Nephron (organoid): ENCODE measurements around the gene ANKMY1.

Experiments used
- H3K27ac Mint-ChIP-seq, 3 experiments: 2 replicates each; pipeline ENCODE4 v1.8.0; 2020; ENCODE audit warnings: mixed read lengths in 3 of 3, mild to moderate bottlenecking in 2 of 3, moderate library complexity in 1 of 3
- H3K27me3 Mint-ChIP-seq: 2 replicates; pipeline ENCODE4 v1.8.0; 2021; ENCODE audit warnings: low read depth, mild to moderate bottlenecking, moderate library complexity, mixed read lengths
- H3K36me3 Mint-ChIP-seq: 2 replicates; pipeline ENCODE4 v1.8.0; 2020; ENCODE audit warnings: low read depth, mixed read lengths
- H3K4me1 Mint-ChIP-seq: 2 replicates; pipeline ENCODE4 v1.8.0; 2020; ENCODE audit warnings: mixed read lengths
- H3K4me3 Mint-ChIP-seq, 3 experiments: 2 replicates each; pipeline ENCODE4 v1.8.0; 2020; ENCODE audit warnings: mild to moderate bottlenecking in 3 of 3, mixed read lengths in 3 of 3, moderate library complexity in 2 of 3
- H3K9me3 Mint-ChIP-seq: 2 replicates; pipeline ENCODE4 v1.8.0; 2020; ENCODE audit warnings: mixed read lengths
- TF ChIP-seq, protein P1 (sequence below), 3 experiments: fragments of 200-600 bp; sonication (generic); IDR thresholded peaks; one replicate each; pipeline ENCODE4 v1.5.0; 2021; ENCODE audit warnings: antibody characterized with exemption in 3 of 3; ENCODE audit not compliant: unreplicated experiment in 3 of 3

ANKMY1 gene

DNA sequence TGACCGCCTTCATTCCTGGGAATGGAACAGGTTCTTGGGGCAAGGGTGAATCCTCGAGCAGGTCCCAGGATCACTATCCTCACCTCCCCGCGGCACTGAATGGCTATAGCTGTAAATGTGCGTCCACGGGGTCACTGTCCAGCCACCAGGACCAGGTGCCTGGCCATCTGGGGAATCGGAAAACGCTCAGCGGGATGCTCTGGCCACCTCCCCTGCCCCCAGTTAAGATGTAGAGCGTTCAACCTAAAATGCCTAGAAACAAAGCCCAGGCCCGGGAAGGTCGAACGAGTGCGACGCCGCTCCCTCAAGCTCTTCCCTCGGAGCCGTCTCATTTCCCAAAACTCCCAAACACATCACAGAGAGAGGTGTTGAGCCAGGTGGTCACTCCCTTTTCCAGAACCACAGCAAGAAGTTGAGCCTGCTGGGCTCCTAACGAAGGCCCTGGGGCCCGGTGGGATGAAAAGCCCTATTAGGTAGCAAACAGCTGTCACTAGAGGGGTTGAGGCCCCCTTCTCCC, 28.0 kb upstream of the ANKMY1 start:
- H3K9me3 Mint-ChIP-seq: no peaks in the 10 kb centered on the region
- no peaks in the 10 kb centered on the region for H3K27me3 Mint-ChIP-seq
- peak overlapping the region; percentile 96 to 99 (median 97) for H3K4me3 Mint-ChIP-seq
- H3K4me1 Mint-ChIP-seq: peaks cover 39% of the 10 kb centered on the region
- TF ChIP-seq, protein P1, sequence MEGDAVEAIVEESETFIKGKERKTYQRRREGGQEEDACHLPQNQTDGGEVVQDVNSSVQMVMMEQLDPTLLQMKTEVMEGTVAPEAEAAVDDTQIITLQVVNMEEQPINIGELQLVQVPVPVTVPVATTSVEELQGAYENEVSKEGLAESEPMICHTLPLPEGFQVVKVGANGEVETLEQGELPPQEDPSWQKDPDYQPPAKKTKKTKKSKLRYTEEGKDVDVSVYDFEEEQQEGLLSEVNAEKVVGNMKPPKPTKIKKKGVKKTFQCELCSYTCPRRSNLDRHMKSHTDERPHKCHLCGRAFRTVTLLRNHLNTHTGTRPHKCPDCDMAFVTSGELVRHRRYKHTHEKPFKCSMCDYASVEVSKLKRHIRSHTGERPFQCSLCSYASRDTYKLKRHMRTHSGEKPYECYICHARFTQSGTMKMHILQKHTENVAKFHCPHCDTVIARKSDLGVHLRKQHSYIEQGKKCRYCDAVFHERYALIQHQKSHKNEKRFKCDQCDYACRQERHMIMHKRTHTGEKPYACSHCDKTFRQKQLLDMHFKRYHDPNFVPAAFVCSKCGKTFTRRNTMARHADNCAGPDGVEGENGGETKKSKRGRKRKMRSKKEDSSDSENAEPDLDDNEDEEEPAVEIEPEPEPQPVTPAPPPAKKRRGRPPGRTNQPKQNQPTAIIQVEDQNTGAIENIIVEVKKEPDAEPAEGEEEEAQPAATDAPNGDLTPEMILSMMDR (IDR thresholded peaks at IDR 0.05; ENCODE audit: unreplicated experiment in 3 of 3): no peak
- peak overlapping the region; percentile 83 to 95 (median 93) for H3K27ac Mint-ChIP-seq
- peaks cover 29% of the 10 kb centered on the region for H3K36me3 Mint-ChIP-seq

DNA sequence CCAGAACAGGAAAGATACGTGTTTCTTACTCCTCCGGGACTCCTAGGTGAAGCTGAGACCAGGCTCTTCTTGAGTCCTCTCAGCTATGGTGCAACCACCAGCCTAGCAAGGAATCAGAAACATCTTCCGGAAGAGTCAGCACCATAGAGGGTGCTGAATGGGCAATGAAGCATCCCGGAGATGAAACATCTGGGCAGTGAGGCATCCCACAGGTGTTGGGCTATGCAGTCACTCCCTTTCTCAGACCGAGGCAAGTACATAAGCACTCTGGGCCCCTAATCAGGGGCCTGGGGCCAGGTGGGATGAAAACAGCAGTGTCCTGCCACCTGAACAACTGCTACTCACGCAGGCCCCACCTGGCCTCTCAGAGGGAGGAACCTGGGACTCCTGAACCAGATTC, 27.3 kb upstream of the ANKMY1 start:
- peaks cover 39% of the 10 kb centered on the region for H3K4me1 Mint-ChIP-seq
- peak overlapping the region in 2 of 3 experiments; percentile 23 to 51 for H3K27ac Mint-ChIP-seq
- TF ChIP-seq, protein P1 (IDR thresholded peaks at IDR 0.05; ENCODE audit: unreplicated experiment in 3 of 3): no peak
- peak overlapping the region; percentile 96 to 99 (median 97) for H3K4me3 Mint-ChIP-seq
- no peaks in the 10 kb centered on the region for H3K9me3 Mint-ChIP-seq
- H3K36me3 Mint-ChIP-seq: peaks cover 35% of the 10 kb centered on the region
- H3K27me3 Mint-ChIP-seq: no peaks in the 10 kb centered on the region

DNA sequence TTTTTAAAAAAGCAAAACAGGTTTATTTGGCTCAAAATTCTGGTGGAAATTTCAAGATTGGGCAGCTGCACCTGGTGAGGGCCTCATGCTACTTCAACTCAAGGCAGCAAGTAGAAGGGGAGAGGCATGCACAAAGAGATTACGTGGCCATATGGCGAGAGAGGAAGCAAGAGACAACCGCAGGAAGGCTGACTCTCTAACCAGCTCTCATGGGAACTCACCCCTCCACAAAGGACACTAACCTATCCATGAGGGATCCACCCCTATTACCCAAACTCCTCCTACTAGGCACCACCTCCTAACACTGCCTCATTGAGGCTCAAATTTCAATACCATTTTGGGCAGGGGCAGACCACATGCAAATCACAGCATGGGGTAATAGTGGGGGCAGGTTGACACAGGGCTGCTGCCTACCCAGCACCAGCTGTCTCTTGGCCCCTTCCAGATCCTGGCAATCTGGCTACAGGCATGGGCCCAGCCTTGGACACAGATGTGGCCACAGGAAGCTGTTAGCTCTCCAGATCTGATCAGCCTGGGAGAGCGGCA, 26.8 kb upstream of the ANKMY1 start:
- Mint-ChIP-seq H3K4me1 (peaks cover 39% of the 10 kb centered on the region), H3K9me3 (no peaks in the 10 kb centered on the region), H3K27ac (peak overlapping the region in 2 of 3 experiments; percentile 23 to 51), H3K36me3 (peaks cover 38% of the 10 kb centered on the region), H3K4me3 (peak overlapping the region; percentile 96 to 99 (median 97)), H3K27me3 (no peaks in the 10 kb centered on the region)
- TF ChIP-seq, protein P1 (IDR thresholded peaks at IDR 0.05; ENCODE audit: unreplicated experiment in 3 of 3): no peak

DNA sequence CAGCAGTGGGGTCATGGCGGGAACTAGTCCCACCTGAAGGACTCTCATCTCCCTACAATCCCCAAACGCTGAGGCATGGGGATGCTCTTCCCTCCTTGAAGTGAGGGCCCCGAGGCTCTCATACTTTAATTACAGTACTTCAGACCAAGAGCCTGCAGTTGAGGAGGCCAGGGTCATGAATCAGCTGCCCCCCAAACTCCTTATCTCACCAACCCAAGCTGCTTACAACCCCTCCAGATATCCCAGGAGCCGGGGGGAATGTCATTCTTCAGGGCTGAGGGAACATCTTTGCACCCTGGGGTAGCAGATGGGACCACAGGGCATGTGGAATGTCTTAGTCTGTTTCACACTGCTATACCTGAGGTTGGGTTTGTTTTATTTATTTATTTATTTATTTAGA, 26.0 kb upstream of the ANKMY1 start:
- H3K27ac Mint-ChIP-seq: no peak overlapping the region
- peaks cover 34% of the 10 kb centered on the region for H3K36me3 Mint-ChIP-seq
- H3K4me1 Mint-ChIP-seq: peaks cover 36% of the 10 kb centered on the region
- H3K27me3 Mint-ChIP-seq: no peaks in the 10 kb centered on the region
- TF ChIP-seq, protein P1 (IDR thresholded peaks at IDR 0.05; ENCODE audit: unreplicated experiment in 3 of 3): no peak
- no peaks in the 10 kb centered on the region for H3K9me3 Mint-ChIP-seq
- peak overlapping the region; percentile 35 to 75 (median 71) for H3K4me3 Mint-ChIP-seq

DNA sequence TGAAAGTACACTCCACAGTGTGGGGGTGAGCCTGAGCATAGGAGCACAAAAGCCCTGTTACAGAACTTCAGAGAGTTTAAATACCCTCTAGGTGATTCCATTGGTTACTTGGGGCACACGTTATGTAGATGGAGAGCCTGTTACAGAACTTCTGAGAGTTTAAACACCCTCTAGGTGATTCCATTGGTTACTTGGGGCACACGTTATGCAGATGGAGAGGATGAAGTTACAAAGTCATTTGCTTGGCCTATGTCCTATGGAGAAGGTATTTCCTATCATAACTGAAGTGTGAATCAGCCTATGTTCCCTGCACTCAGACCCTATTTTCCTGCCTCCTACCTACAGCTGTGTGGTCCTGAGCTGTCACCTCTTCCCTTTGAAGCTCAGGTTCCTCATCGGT, 25.0 kb upstream of the ANKMY1 start:
- H3K4me3 Mint-ChIP-seq: peak overlapping the region in 2 of 3 experiments; percentile 52 to 75
- peaks cover 26% of the 10 kb centered on the region for H3K4me1 Mint-ChIP-seq
- no peaks in the 10 kb centered on the region for H3K27me3 Mint-ChIP-seq
- H3K27ac Mint-ChIP-seq: no peak overlapping the region
- TF ChIP-seq, protein P1 (IDR thresholded peaks at IDR 0.05; ENCODE audit: unreplicated experiment in 3 of 3): no peak
- H3K9me3 Mint-ChIP-seq: no peaks in the 10 kb centered on the region
- peaks cover 31% of the 10 kb centered on the region for H3K36me3 Mint-ChIP-seq

DNA sequence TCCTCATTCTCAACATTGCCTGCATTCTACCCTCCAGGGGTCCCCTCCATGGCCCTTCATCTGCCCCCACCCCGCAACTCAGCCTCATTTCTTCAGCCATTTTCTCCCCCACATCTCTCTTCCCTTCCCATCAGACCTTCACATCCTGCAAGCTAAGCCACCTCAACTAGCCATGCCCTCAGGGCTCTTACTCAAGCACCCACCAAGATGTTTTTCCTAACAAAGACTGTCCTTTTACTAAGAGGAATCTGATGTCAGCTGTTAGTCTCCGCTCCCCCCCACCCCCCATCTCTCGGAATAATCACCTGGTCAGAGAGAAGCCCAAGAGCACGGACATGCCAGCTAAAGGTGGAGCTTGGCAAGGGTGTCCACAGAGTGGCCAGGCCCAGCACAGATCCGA, 24.0 kb upstream of the ANKMY1 start:
- no peaks in the 10 kb centered on the region for H3K27me3 Mint-ChIP-seq
- no peaks in the 10 kb centered on the region for H3K9me3 Mint-ChIP-seq
- H3K4me1 Mint-ChIP-seq: peaks cover 21% of the 10 kb centered on the region
- no peak overlapping the region for H3K27ac Mint-ChIP-seq
- TF ChIP-seq, protein P1 (IDR thresholded peaks at IDR 0.05; ENCODE audit: unreplicated experiment in 3 of 3): no peak
- H3K36me3 Mint-ChIP-seq: peaks cover 31% of the 10 kb centered on the region
- peak overlapping the region in 2 of 3 experiments; percentile 18 to 19 for H3K4me3 Mint-ChIP-seq
